Keratinocyte (primary cell): ENCODE measurements around the gene PRKX. TPM values are rescaled to one million over a fixed set of nuclear protein-coding genes. Genes with fewer than 3 reads are reported as not detected.
"Not testable (repeated sequence)": the region's sequence is repeated elsewhere in the genome, so short reads cannot be mapped to it uniquely, and the experiment has no call there.

Experiments
- DNase-seq: peaks from one replicate; pipeline ENCODE4 v3.0.0-alpha.2; 2011; ENCODE audit warnings: low read depth, missing footprints, low spot score
- FAIRE-seq: peaks from 2 replicates; lab custom pipeline; 2011; peaks lifted over from hg19 to GRCh38; lab: Jason Lieb, UNC
- H2AFZ ChIP-seq: 2 replicates; pipeline ENCODE4 v1.6.0; 2012; ENCODE audit warnings: low read length, control low read depth, inconsistent platforms; ENCODE audit not compliant: control insufficient read depth
- H3K27ac ChIP-seq: 2 replicates; pipeline ENCODE4 v1.5.1; 2011; ENCODE audit warnings: low read length; ENCODE audit not compliant: control insufficient read depth, insufficient read depth
- H3K27me3 ChIP-seq: 3 replicates; pipeline ENCODE4 v1.6.0; 2011; ENCODE audit warnings: low read length; ENCODE audit not compliant: control insufficient read depth, insufficient read depth; ENCODE audit errors: extremely low read depth
- H3K36me3 ChIP-seq, 2 experiments: 2 replicates in 1 of 2; 3 replicates in 1 of 2; pipeline ENCODE4 v1.5.1; 2011; ENCODE audit warnings: low read length in 2 of 2, mild to moderate bottlenecking in 1 of 2; ENCODE audit not compliant: control insufficient read depth in 2 of 2, insufficient read depth in 2 of 2; ENCODE audit errors: extremely low read depth in 1 of 2
- H3K4me1 ChIP-seq: 3 replicates; pipeline ENCODE4 v1.5.1; 2011; ENCODE audit warnings: low read length; ENCODE audit not compliant: control insufficient read depth, insufficient read depth; ENCODE audit errors: extremely low read depth
- H3K4me2 ChIP-seq: 3 replicates; pipeline ENCODE4 v1.6.0; 2011; ENCODE audit warnings: low read depth, low read length; ENCODE audit not compliant: control insufficient read depth, insufficient read depth; ENCODE audit errors: extremely low read depth
- H3K4me3 ChIP-seq, 3 experiments: fragments of 200-600 bp in 1 of 3; sonication (generic) in 1 of 3; 2 replicates in 2 of 3; 3 replicates in 1 of 3; pipeline ENCODE4 v1.5.1; 2011 to 2016; ENCODE audit warnings: low read length in 3 of 3, mild to moderate bottlenecking in 3 of 3, control low read depth in 2 of 3, inconsistent platforms in 1 of 3, low read depth in 1 of 3, mixed read lengths in 1 of 3, mixed run types in 1 of 3, moderate library complexity in 1 of 3; ENCODE audit not compliant: control insufficient read depth in 2 of 3, insufficient read depth in 2 of 3; ENCODE audit errors: extremely low read depth in 1 of 3
- H3K79me2 ChIP-seq: 2 replicates; pipeline ENCODE4 v1.6.0; 2012; ENCODE audit warnings: low read length; ENCODE audit not compliant: control insufficient read depth, insufficient read depth
- H3K9ac ChIP-seq: 3 replicates; pipeline ENCODE4 v1.6.0; 2011; ENCODE audit warnings: low read length; ENCODE audit not compliant: control insufficient read depth, insufficient read depth; ENCODE audit errors: extremely low read depth
- H3K9me1 ChIP-seq: 3 replicates; pipeline ENCODE4 v1.6.0; 2011; ENCODE audit warnings: low read length; ENCODE audit not compliant: control insufficient read depth, insufficient read depth; ENCODE audit errors: extremely low read depth
- H3K9me3 ChIP-seq: 2 replicates; pipeline ENCODE4 v1.5.1; 2012; ENCODE audit warnings: low read depth, low read length; ENCODE audit not compliant: control insufficient read depth
- H4K20me1 ChIP-seq: 3 replicates; pipeline ENCODE4 v1.6.0; 2011; ENCODE audit warnings: low read length; ENCODE audit not compliant: control insufficient read depth, insufficient read depth; ENCODE audit errors: extremely low read depth
- EZH2 ChIP-seq: IDR thresholded peaks from one replicate; pipeline ENCODE4 v1.6.1; 2012; ENCODE audit warnings: inconsistent platforms, mild to moderate bottlenecking, low read length, moderate library complexity
- dilution Hi-C: fragments of 300-500 bp; cut with MboI; formaldehyde crosslinking; loops from one replicate; pipeline ENCODE4 v1.7.0; 2020; ENCODE audit warnings: low sequenced_read_pairs; ENCODE audit not compliant: extremely low pct_ligation_motif_present
- polyA plus RNA-seq, 5 experiments: library from polyadenylated mRNA; depleted of rRNA in 3 of 5; stranded (reverse) in 3 of 5; stranded (forward) in 1 of 5; unstranded in 1 of 5; fragments of >200 nt; gene quantifications; 1 replicate in 1 of 5; 2 replicates in 3 of 5; 3 replicates in 1 of 5; pipeline versions ENCODE4 v1.2.1 to v1.2.3, GENCODE V29; 2011 to 2012; ENCODE audit warnings: missing spikeins in 2 of 5, low read depth in 1 of 5, low replicate concordance in 1 of 5
- TF ChIP-seq, protein P1 (sequence below), 3 experiments: IDR thresholded peaks in 1 of 3; conservative IDR thresholded peaks in 1 of 3; optimal IDR thresholded peaks in 1 of 3; 2 replicates in 2 of 3; 3 replicates in 1 of 3; pipeline versions ENCODE3 to v1.5.1; 2011; ENCODE audit warnings: low read length in 3 of 3, mild to moderate bottlenecking in 3 of 3, moderate library complexity in 2 of 3, control low read depth in 1 of 3, inconsistent platforms in 1 of 3; ENCODE audit not compliant: insufficient read depth in 2 of 3; ENCODE audit errors: extremely low read depth in 1 of 3

PRKX gene
- polyA plus RNA-seq, 1 donor (not counting 4 experiments of a cell fraction or from before 2014, with no cell fraction given): 39.9 TPM

GRCh38 chrX:3648084-3648483 lies 65.4 kb downstream of the PRKX start:
- no peak for FAIRE-seq
- dilution Hi-C loops: no loop called here
- H3K9me1 ChIP-seq: no peaks in the 10 kb centered on the region

GRCh38 chrX:3639858-3640631 lies 73.4 kb downstream of the PRKX start:
- H3K9me1 ChIP-seq, H2AFZ ChIP-seq, H3K27ac ChIP-seq, dilution Hi-C loops, H3K4me1 ChIP-seq, H3K9me3 ChIP-seq, H3K4me2 ChIP-seq, H3K27me3 ChIP-seq, H3K9ac ChIP-seq, H3K4me3 ChIP-seq, DNase-seq, H3K79me2 ChIP-seq, H4K20me1 ChIP-seq: not testable (repeated sequence)
- H3K36me3 ChIP-seq: peaks cover 0 to 16% of the 10 kb centered on the region in 2 experiments
- FAIRE-seq: peak; percentile 68

More at GRCh38 chrX:3648084-3648483, 65.4 kb downstream of the PRKX start:
- Histone ChIP-seq H3K36me3 (peaks cover 3 to 12% of the 10 kb centered on the region in 2 experiments), H3K4me3 (no peak overlapping the region), H2AFZ (no peak overlapping the region), H3K9ac (no peak overlapping the region), H3K4me1 (no peaks in the 10 kb centered on the region), H3K27ac (no peak overlapping the region), H3K4me2 (no peak overlapping the region), H3K79me2 (no peaks in the 10 kb centered on the region), H3K9me3 (peaks cover 2% of the 10 kb centered on the region), H4K20me1 (no peaks in the 10 kb centered on the region), H3K27me3 (no peaks in the 10 kb centered on the region)
- TF ChIP-seq, protein P1, sequence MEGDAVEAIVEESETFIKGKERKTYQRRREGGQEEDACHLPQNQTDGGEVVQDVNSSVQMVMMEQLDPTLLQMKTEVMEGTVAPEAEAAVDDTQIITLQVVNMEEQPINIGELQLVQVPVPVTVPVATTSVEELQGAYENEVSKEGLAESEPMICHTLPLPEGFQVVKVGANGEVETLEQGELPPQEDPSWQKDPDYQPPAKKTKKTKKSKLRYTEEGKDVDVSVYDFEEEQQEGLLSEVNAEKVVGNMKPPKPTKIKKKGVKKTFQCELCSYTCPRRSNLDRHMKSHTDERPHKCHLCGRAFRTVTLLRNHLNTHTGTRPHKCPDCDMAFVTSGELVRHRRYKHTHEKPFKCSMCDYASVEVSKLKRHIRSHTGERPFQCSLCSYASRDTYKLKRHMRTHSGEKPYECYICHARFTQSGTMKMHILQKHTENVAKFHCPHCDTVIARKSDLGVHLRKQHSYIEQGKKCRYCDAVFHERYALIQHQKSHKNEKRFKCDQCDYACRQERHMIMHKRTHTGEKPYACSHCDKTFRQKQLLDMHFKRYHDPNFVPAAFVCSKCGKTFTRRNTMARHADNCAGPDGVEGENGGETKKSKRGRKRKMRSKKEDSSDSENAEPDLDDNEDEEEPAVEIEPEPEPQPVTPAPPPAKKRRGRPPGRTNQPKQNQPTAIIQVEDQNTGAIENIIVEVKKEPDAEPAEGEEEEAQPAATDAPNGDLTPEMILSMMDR (optimal IDR thresholded peaks at IDR 0.05 in 1 of 3, IDR thresholded peaks at IDR 0.05 in 1 of 3, conservative IDR thresholded peaks at IDR 0.05 in 1 of 3; ENCODE audit: extremely low read depth in 1 of 3, insufficient read depth in 2 of 3, low read length in 3 of 3): no peak
- TF ChIP-seq EZH2: no peak
- no peak for DNase-seq
